GM19099 (cell line): ENCODE results near the gene GRB7.
A peak's percentile ranks its signal among the peaks of the same experiment; 100 is the strongest.

ENCODE experiments used
- POLR2A ChIP-seq: IDR thresholded peaks from 3 replicates; pipeline ENCODE4 v1.6.1; 2011; ENCODE audit warnings: low read depth; ENCODE audit not compliant: insufficient read length; ENCODE audit errors: extremely low read depth

Gene GRB7

DNA sequence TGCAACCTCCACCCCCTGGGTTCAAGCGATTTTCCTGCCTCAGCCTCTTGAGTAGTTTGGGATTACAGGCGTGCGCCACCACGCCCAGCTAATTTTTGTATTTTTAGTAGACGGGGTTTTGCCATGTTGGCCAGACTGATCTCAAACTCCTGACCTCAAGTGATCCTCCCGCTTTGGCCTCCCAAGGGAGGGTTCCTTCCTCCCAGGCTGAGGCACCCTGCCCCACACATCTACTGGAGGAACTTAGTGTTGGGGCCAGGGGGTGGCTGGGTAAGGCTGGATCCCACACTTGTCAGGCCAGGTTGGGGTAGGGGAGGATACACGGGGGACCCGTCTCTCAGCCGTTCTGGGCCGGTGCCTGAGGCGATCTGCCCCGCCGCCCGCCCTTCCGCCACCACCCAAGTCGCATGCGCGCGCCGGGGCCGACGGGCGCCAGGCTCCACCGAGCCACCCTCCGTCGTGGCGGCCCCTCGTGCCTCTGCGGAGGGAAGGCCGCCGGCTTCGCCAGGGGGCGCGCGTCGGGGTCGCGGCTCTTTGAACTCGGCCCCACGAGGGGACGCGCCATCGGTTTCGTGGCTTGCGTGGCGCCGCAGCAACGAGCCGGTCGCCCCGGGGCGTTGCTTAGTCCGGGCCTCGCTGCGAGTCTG is 15.9 kb downstream of the GRB7 start:
- TF ChIP-seq POLR2A = peak; percentile 68

DNA sequence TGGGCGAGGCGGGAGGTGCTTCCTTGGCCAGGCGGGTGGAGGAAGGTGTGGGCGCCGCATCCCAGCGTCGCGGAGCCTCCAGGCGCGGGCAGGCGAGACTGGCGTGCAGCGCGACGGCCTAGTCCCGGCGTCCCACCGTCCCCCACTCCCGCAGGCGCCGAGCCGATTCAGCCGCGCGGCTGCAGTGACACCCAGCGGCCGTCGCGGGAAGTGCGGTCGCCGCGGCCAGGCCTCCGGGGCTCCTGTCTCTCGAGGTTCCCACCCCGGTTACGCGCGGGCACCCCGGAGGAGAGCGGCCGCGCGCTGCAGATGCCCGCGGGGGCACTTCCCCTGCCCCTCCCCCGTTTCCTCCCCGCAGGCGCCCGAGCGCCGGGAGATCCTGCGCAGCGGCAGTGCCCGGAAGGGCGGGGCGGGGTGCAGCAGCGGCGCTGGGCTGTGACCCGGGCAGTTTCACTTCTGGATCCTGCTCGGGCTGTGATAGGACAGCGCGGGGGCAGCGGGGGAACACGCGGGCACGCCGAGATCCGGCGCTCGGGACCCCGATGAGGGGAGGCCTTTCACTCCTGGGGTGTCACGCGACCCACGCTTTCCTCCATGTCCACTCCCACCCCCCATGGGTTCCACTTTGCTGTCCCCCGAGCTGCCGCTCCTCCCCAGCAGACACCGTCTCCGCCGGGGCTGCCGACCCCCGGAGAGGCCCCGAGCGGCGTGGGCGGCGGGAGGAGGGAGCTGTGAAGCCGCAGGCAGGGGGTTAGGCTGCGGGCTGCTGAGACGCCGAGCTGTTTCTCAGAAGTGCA is 16.6 kb downstream of the GRB7 start:
- TF ChIP-seq POLR2A = peak; percentile 45

DNA sequence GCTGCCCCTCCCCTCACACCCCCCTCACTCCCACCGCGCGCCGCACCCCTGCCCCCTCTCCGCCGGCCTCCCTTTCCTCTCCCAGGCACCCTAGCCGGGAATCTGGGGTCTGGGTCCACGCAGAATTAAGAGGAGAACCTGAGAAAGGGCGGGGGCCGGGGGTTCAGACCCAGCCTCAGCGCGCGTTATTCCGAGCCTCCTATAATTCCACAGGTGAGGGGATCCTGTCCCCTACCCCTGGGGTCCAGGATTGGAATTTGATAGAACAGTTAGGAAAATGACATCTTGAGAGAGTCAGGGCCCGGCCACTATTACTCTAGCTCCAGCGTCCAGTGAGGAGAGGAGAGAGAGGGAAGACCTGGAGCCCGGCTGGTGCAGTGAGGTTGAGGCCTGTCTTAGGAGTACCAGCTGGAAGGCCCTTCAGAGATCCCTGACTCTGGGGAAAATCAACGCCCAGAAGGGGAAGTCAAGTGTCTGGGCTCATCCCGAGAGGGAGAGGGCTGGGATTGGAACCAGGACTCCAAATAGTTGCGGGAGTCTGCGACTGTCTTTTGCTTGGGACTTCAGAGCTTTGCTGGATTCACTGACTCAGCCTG is 17.3 kb downstream of the GRB7 start:
- TF ChIP-seq POLR2A = no peak

DNA sequence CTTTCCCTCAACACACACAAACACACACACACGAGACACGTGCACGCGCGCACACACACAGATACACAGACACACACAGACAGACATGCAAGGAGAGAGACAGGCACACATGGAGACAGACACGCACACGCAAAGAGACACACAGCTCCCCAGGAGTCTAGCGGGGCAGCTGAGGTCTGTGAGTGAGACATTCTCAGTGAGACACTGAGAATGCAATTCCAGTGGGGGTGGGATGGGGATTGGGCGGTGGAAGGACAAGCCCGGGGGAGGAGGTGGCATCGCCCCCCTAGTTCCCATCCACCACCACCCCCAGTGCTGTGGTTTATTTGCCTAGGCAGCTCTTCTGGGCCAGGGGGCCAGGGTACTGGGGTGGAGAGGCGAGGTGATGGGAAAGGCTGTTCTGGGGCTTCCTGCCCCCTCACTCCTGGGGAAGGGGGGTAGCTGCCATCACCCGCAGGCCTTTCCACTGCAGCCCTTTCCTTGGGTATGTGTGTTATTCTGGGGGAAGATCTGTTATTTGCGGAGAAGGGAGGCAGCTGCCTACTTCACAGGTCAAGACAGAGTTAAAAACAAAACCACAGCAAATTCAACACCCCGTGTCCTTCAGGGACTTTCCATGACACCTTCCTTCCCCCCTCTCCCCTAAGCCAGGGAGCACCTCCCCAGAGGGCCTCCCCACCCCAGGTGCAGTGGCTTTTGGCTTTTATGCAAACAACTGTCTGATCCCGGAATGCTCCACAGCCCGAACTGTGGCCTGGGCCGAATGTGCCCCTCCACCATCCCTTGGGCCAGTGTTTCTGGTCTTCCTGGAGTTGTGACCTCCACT is 18.0 kb downstream of the GRB7 start:
- TF ChIP-seq POLR2A = peak; percentile 58

DNA sequence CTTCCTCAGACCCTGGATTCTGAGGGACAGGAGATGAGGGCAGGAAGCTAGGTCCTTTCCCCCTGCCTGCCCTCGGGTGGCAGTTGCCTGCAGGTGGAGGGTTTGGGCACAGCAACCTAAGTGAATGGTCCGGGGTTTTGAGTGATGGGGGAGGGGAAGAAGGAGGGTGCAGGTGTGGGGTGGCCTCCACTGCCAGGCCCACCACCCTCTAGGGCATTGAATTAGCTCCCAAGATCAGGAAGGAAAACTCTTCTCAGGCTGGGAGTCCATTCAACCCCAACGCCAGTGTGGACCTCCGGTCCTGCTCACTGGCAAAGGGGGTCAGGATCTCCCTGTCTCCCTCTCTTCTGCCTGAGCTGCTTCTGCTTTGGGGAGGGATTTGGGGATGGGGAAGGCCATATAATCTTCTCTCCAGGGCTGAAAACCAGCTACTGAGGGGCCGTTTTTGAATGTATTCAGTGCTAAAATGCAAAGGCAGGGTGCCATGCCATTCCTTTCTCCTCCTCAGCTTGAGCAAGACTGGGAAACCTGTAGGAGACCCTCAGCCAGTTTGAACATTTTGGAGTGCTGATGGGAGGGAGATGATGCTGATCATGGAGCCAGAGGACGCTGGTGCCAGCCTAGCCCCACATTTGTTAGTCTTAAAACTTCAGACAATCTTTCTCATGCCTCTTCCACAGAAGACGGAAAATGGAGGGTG is 18.8 kb downstream of the GRB7 start:
- TF ChIP-seq POLR2A = no peak

DNA sequence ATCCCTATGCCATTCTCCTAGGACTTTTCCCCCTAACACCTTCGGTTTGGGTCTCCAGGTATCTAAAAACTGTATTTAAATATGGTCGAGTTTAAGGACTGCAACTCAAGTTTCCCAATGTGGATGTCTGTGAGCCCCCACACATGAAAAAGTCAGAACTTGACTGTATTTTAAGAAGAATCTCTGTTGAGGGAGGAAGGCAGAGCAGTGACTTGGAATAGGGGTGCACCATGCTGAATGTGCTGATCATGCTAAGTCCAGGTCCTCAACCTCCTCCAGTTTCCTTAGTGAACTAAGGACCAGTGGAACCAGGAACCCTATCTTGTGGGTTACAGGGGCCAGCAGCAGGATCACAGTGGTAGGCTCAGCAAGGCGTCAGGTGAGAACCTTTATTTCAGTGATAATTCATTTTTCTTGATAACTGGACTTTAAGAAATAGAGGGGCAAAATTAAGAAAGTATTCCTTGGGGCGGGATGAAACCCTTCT is 19.5 kb downstream of the GRB7 start:
- TF ChIP-seq POLR2A = peak; percentile 32

DNA sequence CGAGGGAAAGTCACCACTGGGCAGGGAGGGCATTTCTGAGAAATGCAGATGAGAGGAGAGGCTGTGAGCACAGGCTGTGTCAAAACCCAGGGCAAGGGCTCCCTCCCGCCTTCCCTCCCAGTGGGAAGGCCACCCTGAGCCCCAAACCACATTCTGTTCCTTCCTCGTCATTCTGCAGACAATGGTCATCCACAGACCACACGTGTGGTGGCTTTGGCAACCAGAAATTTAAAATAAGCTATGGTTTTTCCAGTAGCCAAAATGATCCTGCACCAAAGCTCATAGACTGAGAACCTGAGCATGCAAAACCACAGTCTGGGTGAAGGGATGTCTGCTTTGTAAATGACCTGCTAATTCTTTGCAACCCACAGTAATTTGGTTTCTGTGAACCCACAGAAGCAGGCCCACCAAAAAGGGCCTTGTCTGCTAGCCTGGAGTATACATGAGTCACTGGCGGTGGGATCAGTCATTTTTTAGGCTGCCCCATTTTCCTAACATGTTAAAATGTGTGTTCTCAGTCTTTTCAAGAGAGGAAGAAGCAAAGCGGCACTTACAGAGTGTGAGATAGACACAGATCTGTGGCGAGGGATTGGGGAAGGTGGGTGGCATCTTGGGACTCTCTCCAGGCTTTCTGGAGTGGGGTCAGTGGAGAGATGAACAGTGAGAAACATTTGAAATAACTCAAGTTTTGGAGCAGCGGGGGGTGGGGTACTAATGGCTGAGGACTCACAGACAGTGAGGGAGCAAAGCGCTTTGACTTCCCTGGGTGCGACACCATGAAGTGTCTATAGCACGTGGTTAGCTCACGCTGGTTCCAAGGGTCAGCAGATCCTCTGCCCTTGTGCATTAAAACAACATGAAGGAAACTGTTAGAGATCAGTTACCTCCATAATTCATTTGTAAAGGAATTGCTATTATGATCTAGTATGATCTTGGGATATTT is 20.5 kb downstream of the GRB7 start:
- TF ChIP-seq POLR2A = no peak

DNA sequence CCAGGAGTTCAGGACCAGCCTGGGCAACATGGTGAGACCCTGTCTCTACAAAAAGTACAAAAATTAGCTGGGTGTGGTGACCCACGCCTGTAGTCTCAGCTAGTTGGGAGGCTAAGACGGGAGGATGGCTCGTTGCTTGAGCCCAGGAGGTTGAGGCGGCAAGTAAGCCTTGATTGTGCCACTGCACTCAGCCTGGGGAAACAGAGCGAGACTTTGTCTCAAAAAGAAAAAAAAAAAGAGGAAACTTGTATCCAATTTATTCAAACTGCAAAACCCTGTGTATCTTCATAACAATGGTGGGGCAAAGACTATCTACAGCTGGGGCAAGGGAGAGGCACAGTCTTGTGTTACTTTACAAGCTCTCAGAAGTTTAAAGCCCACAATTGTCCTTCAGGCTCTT is 21.5 kb downstream of the GRB7 start:
- TF ChIP-seq POLR2A = no peak

DNA sequence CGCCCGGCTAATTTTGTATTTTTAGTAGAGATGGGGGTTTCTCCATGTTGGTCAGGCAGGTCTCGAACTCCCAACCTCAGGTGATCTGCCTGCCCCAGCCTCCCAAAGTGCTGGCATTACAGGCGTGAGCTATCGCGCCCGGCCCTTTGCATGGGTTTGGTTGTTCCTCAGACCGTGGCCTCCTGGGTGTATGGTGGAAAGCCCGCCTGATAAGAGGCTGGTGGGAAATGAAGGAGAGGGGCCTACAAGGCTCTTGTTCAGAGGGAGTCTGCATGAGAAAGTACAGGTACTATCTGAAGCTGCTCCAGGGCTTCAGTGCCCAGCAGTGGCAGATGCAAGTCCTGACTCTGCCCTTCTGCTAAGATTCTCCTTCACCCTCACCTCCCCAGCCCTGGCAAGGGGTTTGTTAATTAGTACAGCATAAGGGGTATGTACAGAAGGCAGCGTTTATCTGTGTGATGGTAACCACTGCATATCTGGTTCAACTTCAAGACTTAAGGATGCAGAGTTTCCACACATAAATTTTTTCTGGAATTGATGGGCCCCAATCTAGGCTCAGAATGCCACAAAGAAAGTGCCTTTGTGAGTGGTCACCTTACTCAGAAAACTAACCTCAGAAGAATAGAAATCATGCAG is 24.2 kb downstream of the GRB7 start:
- peak; percentile 11 for TF ChIP-seq POLR2A

DNA sequence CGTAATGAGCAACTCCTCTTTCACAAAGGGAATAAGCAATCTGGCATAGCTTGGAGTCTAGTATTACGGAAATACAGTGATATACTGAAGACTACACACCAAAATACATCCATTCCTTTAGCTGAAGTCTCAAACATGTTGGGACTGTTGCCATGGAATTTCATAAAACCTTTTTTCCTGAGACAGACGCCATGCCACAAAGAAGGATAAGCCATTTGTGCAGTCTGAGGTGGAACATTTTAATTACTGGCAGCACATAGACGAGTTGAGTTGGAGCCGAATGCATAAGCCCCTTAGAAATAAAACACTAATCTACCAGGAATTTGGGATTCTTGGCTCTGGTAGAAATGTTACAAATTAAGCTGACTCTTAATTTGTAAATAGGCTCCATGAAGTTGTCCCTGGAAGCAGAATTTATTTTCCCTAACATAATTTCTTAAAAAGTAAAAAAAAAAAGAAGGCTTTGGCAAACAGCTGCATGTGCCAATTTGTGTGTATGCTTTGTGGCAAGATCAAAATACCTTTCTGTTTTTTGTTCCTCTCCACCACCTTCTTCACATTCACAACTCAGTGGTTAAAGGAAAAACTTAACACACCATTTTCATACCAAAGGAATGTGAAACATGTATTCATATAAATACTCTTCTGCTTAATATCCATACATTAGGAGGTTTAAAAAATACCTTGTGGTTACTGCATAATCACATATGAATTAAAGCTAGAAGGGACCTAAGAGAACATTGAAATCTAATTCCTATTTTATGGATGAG is 25.5 kb downstream of the GRB7 start:
- no peak for TF ChIP-seq POLR2A

DNA sequence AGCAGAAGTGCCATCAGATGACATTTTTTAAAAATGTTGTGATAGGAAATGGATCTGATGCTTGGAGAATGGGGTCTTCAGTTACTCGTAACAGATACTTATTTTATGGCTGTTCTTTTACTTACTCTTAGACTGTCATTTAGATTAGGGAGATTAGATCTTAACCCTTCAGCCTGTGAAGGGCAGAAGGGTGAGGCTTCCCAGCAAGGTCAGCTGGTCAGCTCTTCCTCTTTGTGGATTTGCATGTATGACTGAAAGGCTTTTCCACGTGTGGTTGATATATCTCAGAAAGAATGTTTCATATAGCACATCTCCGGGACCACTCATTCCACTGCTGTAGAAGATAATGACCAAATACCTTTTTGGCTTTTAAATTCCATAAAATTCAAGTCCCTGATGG is 27.4 kb downstream of the GRB7 start:
- no peak for TF ChIP-seq POLR2A

DNA sequence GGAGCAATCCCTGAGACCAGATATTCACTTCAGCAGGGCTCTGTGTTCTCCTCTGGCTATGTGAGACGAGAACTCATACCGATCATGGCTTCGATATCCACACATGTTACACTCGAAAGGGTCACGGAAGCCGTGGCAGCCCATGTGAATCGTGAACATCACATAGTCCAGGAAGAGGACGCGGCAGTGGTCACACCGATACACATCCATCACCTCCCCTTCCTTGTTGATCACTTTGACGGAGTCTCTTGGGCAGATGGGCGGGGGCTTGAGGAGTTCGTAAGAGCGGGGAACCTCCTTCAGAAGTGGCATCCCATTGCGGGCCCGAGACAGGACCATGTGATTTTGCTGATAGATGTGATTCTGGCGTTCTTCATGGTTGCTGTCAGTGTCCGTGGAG is 28.0 kb downstream of the GRB7 start:
- no peak for TF ChIP-seq POLR2A
